Measurements from ENCODE around the gene SDF2L1.

DNA sequence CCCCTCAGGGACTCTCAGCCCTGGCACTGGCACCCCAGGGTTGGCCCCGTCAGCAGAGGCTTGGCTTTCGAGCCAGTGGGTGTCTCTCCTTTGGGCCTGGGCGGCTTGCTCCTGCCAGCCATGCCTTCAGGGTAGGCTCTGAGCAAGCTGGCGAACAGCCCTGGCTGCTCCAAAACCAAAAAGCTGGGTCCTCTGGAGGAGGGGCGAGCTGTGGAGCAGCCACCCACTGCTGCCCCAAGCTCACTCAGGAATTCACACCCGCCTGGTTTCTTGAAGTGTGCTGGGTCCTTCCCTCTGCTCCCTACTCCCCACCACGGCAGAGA lies 18.5 kb upstream of the SDF2L1 start:
- TF ChIP-seq EZH2 (IDR thresholded peaks at IDR 0.05; ENCODE audit: borderline replicate concordance, control insufficient read depth, low read depth, low read length) (no peak), REST (IDR thresholded peaks at IDR 0.05; ENCODE audit: low read depth, low read length) (no peak), RBBP5 (conservative IDR thresholded peaks at IDR 0.05) (no peak)

Data from GM12878 (cell line).